IMR-90 (cell line): Measurements from ENCODE around the gene ARFIP2.

ENCODE experiments used
- CTCF ChIP-seq: conservative IDR thresholded peaks from 2 replicates; pipeline ENCODE4 v1.5.1; 2012; ENCODE audit warnings: mild to moderate bottlenecking, low read depth, low read length, improper control_type of control experiment
- MXI1 ChIP-seq: IDR thresholded peaks from 2 replicates; pipeline ENCODE4 v1.6.1; 2012; ENCODE audit warnings: low read depth, mild to moderate bottlenecking, low read length, moderate library complexity, borderline replicate concordance
- POLR2A ChIP-seq: IDR thresholded peaks from 2 replicates; pipeline ENCODE4 v1.6.1; 2012; ENCODE audit warnings: mild to moderate bottlenecking, low read depth, low read length
- SMC3 ChIP-seq: fragments of 150-350 bp; IDR thresholded peaks from 2 replicates; pipeline ENCODE4 v1.6.1; 2016; ENCODE audit warnings: low read depth, mild to moderate bottlenecking, antibody characterized with exemption, low read length, moderate library complexity

GRCh38 chr11:6475936-6476335 lies 5.2 kb downstream of the ARFIP2 start:
- TF ChIP-seq MXI1 (no peak), POLR2A (no peak), CTCF (no peak), SMC3 (no peak)
